ENCODE data around the gene PHLDB2. TPM values are rescaled to one million over a fixed set of nuclear protein-coding genes. Genes with fewer than 3 reads are reported as not detected.

The PHLDB2 gene
- polyA plus RNA-seq, 1 donor (not counting 4 experiments of a cell fraction or from before 2014, with no cell fraction given), result 150 TPM

DNA sequence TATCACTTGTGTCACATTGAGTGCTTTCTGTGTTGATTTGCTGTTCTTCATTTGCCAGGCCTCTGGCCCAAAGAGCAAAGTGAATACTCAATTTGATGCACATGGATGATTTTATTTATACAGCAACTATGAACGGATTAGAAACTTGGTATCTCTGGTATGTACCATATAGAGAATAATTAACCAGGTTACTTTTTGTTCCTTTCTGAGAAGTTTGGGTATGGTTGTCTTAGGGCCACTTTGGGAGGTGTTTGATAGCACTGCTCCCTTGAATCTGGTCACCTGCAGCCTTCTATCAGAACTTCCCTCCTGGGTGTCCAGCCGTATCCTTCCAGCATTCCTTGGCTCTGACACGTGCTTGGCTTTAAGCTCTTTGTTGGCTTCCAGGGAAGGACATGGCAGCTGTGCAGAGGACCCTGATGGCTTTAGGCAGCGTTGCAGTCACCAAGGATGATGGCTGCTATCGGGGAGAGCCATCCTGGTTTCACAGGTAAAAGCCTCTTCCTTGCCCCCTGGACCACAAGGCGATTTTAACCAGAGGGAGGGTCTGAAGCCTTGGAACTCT, 152.4 kb downstream of the PHLDB2 start:
- Histone ChIP-seq H3K4me1 (ENCODE audit: control insufficient read depth, extremely low read depth, insufficient read depth, low read length) (peaks cover 8% of the 10 kb centered on the region), H2AFZ (ENCODE audit: control insufficient read depth, low read length) (no peak overlapping the region), H3K9me1 (ENCODE audit: control insufficient read depth, extremely low read depth, insufficient read depth, low read length) (no peaks in the 10 kb centered on the region), H3K9ac (ENCODE audit: control insufficient read depth, extremely low read depth, insufficient read depth, low read length) (no peak overlapping the region), H3K4me2 (ENCODE audit: control insufficient read depth, extremely low read depth, insufficient read depth, low read depth, low read length) (no peak overlapping the region), H4K20me1 (ENCODE audit: control insufficient read depth, extremely low read depth, insufficient read depth, low read length) (no peaks in the 10 kb centered on the region), H3K27me3 (ENCODE audit: control insufficient read depth, extremely low read depth, insufficient read depth, low read length) (no peaks in the 10 kb centered on the region), H3K36me3 (ENCODE audit: control insufficient read depth in 2 of 2, extremely low read depth in 1 of 2, insufficient read depth in 2 of 2, low read length in 2 of 2) (no peaks in the 10 kb centered on the region), H3K27ac (ENCODE audit: control insufficient read depth, insufficient read depth, low read length) (no peak overlapping the region), H3K9me3 (ENCODE audit: control insufficient read depth, low read depth, low read length) (no peaks in the 10 kb centered on the region), H3K79me2 (ENCODE audit: control insufficient read depth, insufficient read depth, low read length) (no peaks in the 10 kb centered on the region), H3K4me3 (ENCODE audit: control insufficient read depth in 2 of 3, extremely low read depth in 1 of 3, insufficient read depth in 2 of 3, low read depth in 1 of 3, low read length in 3 of 3) (no peak overlapping the region)
- TF ChIP-seq, protein P1, sequence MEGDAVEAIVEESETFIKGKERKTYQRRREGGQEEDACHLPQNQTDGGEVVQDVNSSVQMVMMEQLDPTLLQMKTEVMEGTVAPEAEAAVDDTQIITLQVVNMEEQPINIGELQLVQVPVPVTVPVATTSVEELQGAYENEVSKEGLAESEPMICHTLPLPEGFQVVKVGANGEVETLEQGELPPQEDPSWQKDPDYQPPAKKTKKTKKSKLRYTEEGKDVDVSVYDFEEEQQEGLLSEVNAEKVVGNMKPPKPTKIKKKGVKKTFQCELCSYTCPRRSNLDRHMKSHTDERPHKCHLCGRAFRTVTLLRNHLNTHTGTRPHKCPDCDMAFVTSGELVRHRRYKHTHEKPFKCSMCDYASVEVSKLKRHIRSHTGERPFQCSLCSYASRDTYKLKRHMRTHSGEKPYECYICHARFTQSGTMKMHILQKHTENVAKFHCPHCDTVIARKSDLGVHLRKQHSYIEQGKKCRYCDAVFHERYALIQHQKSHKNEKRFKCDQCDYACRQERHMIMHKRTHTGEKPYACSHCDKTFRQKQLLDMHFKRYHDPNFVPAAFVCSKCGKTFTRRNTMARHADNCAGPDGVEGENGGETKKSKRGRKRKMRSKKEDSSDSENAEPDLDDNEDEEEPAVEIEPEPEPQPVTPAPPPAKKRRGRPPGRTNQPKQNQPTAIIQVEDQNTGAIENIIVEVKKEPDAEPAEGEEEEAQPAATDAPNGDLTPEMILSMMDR (optimal IDR thresholded peaks at IDR 0.05 in 1 of 3, IDR thresholded peaks at IDR 0.05 in 1 of 3, conservative IDR thresholded peaks at IDR 0.05 in 1 of 3; ENCODE audit: extremely low read depth in 1 of 3, insufficient read depth in 2 of 3, low read length in 3 of 3), result no peak
- TF ChIP-seq EZH2 (IDR thresholded peaks at IDR 0.05; ENCODE audit: low read length), result no peak
- FAIRE-seq (no peak), DNase-seq (ENCODE audit: low read depth, low spot score) (no peak)
- dilution Hi-C loops (cut with MboI; ENCODE audit: extremely low pct_ligation_motif_present, low sequenced_read_pairs), result no loop called here

DNA sequence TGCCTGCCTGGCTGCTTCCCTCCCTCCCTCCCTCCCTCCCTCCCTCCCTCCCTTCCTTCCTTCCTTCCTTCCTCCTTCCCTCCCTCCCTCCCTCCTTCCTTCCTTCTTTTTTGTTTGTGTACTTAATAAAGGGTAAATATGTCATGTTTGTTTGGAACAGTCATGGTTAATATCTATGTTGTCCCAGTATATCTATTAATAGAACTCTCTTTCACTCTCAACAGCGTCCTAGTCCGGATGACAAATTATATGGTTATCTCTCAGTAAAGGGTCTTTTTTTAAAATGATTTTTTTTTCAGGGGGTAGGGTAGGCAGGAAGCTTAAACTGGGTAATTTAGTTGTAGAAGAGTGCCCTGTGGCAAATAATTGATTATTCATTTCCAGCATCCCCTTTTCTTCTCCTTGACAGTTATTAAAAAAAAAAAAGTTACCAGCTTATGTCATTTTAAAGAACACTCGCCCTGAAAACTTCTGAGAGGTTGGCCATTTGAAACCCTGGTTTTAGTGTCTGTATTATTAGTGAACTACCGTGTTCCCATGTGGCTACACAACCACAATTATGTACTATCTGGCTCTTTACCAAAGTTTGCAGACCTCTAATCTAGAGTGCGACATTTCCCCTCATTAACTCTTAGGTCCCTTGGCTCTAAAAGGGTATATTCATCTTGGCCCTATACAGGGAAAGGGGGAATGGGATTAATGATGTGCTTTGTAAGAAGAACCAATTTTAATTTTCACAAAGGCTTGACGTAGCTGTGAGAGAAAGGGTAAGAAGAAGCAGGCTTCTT, 153.3 kb downstream of the PHLDB2 start:
- no peak overlapping the region for H3K9ac ChIP-seq (ENCODE audit: control insufficient read depth, extremely low read depth, insufficient read depth, low read length)
- FAIRE-seq (no peak), DNase-seq (ENCODE audit: low read depth, low spot score) (no peak)
- H3K9me3 ChIP-seq (ENCODE audit: control insufficient read depth, low read depth, low read length), result no peaks in the 10 kb centered on the region
- peaks cover 8% of the 10 kb centered on the region for H3K4me1 ChIP-seq (ENCODE audit: control insufficient read depth, extremely low read depth, insufficient read depth, low read length)
- no peak overlapping the region for H2AFZ ChIP-seq (ENCODE audit: control insufficient read depth, low read length)
- H3K27me3 ChIP-seq (ENCODE audit: control insufficient read depth, extremely low read depth, insufficient read depth, low read length), result no peaks in the 10 kb centered on the region
- no peak overlapping the region for H3K4me2 ChIP-seq (ENCODE audit: control insufficient read depth, extremely low read depth, insufficient read depth, low read depth, low read length)
- H3K79me2 ChIP-seq (ENCODE audit: control insufficient read depth, insufficient read depth, low read length), result no peaks in the 10 kb centered on the region
- H3K9me1 ChIP-seq (ENCODE audit: control insufficient read depth, extremely low read depth, insufficient read depth, low read length), result no peaks in the 10 kb centered on the region
- TF ChIP-seq, protein P1 (optimal IDR thresholded peaks at IDR 0.05 in 1 of 3, IDR thresholded peaks at IDR 0.05 in 1 of 3, conservative IDR thresholded peaks at IDR 0.05 in 1 of 3; ENCODE audit: extremely low read depth in 1 of 3, insufficient read depth in 2 of 3, low read length in 3 of 3), result no peak
- no peak for TF ChIP-seq EZH2 (IDR thresholded peaks at IDR 0.05; ENCODE audit: low read length)
- H3K4me3 ChIP-seq (ENCODE audit: control insufficient read depth in 2 of 3, extremely low read depth in 1 of 3, insufficient read depth in 2 of 3, low read depth in 1 of 3, low read length in 3 of 3), result no peak overlapping the region
- H3K27ac ChIP-seq (ENCODE audit: control insufficient read depth, insufficient read depth, low read length), result no peak overlapping the region
- H4K20me1 ChIP-seq (ENCODE audit: control insufficient read depth, extremely low read depth, insufficient read depth, low read length), result no peaks in the 10 kb centered on the region
- no peaks in the 10 kb centered on the region for H3K36me3 ChIP-seq (ENCODE audit: control insufficient read depth in 2 of 2, extremely low read depth in 1 of 2, insufficient read depth in 2 of 2, low read length in 2 of 2)
- dilution Hi-C loops (cut with MboI; ENCODE audit: extremely low pct_ligation_motif_present, low sequenced_read_pairs), result no loop called here

Measured in keratinocyte (primary cell).